Cardiac fibroblast (primary cell): ENCODE data around the gene NUDT6.

Experiments used
- DNase-seq, 2 donors: peaks; one replicate each; pipeline versions ENCODE4 v3.0.0 to v3.0.0-alpha.2; 2010; ENCODE audit warnings: low read depth in 2 of 2
- H3K4me3 ChIP-seq, 2 donors: replicated peaks in 1 of 2; 1 replicate in 1 of 2; 2 replicates in 1 of 2; pipeline ENCODE4 v1.5.1; 2011; ENCODE audit warnings: low read depth in 2 of 2, low read length in 2 of 2, mild to moderate bottlenecking in 2 of 2, moderate library complexity in 1 of 2
- TF ChIP-seq, protein P1 (sequence below): IDR thresholded peaks from one replicate; pipeline ENCODE4 v1.5.1; 2011; ENCODE audit warnings: low read depth, mild to moderate bottlenecking, low read length, inconsistent platforms

NUDT6 gene

GRCh38 chr4:122842984-122843531 lies 79.3 kb downstream of the NUDT6 start:
- no peak for DNase-seq
- TF ChIP-seq, protein P1, sequence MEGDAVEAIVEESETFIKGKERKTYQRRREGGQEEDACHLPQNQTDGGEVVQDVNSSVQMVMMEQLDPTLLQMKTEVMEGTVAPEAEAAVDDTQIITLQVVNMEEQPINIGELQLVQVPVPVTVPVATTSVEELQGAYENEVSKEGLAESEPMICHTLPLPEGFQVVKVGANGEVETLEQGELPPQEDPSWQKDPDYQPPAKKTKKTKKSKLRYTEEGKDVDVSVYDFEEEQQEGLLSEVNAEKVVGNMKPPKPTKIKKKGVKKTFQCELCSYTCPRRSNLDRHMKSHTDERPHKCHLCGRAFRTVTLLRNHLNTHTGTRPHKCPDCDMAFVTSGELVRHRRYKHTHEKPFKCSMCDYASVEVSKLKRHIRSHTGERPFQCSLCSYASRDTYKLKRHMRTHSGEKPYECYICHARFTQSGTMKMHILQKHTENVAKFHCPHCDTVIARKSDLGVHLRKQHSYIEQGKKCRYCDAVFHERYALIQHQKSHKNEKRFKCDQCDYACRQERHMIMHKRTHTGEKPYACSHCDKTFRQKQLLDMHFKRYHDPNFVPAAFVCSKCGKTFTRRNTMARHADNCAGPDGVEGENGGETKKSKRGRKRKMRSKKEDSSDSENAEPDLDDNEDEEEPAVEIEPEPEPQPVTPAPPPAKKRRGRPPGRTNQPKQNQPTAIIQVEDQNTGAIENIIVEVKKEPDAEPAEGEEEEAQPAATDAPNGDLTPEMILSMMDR, result no peak
- no peak overlapping the region for H3K4me3 ChIP-seq
